Ramos (cell line): Measurements from ENCODE around the gene TECTA.
"Not testable (repeated sequence)": the region's sequence is repeated elsewhere in the genome, so short reads cannot be mapped to it uniquely, and the experiment has no call there.

Experiments
- in situ Hi-C: fragments of 300-500 bp; cut with MboI; formaldehyde crosslinking; loops from one replicate; pipeline ENCODE4 v1.14.3; 2022; ENCODE audit warnings: low sequenced_read_pairs; ENCODE audit not compliant: unreplicated experiment

The TECTA gene

DNA sequence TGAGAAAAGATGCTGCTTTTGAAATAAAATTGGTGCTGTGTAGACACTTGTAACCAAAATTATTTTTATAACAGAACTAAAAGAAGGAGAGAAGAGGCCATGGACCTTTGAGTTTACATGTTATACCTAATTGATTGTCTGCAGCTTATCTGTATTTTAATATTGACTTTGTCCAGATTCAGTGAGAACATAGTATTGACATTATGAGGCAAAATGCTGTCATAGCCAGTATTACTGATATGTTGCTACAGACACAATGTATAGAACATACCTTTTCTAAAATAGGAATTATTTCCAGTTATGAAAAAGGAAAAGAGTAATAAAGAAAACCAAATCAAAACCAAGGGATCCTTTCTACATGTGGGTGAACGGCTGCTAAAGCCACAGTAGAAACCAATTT, 11.5 kb upstream of the TECTA start:
- in situ Hi-C loops: no loop called here

DNA sequence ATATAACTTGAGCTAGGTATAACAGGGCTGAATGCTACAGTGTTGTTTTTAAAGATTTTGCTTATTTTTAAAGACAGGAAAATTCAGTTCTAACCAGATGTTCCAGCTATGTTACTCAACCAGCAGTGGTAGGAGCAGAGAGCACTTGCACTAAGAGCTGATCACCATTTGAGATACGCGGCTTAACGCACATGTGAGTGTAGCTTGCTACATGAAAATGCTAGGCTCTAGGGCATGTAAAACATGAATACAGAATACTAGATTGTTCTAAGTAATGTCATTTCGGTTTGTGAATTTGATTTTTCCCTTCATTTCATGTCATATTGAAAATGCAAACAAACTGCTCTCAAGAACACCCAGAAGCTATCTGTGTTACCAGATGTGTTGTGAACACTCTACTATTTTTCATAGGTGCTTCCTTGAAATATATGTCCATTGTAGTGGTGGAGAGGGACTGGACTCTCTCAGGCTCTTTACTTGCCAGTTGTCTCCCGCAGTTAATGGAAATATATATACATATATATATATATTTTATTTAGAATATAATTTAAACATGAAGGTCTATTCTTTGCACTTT, 10.8 kb upstream of the TECTA start:
- in situ Hi-C loops: no loop called here

DNA sequence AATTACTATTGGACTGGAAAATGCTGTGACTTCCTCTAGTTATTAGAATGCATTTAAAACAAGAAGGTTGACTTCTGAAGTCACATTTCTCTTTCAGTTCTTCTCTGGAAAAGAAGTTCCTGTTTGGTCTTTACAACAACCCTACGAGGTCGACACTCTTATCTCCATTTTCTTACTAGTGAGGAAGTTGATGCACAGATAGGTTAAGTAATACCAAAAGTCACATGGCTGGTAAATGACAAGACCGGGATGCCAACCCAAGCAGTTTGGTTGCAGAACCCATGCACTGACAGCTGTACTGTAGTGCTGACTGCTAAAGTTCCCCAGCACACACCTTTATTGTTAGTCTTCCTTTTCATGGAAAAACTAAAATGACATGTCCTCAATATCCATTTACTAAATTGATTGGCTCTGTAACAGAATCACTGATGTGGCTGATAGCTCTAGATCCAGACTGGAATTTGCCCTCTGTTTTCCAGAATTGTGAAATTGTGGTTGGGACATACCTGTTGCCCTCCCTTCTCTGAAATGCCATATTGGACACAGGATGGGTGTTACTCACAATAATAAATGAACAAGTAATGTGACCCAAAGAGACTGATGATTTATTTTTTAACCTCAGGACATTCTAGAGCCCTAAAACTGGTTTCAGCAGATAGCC, 9.4 kb upstream of the TECTA start:
- in situ Hi-C loops: no loop called here

DNA sequence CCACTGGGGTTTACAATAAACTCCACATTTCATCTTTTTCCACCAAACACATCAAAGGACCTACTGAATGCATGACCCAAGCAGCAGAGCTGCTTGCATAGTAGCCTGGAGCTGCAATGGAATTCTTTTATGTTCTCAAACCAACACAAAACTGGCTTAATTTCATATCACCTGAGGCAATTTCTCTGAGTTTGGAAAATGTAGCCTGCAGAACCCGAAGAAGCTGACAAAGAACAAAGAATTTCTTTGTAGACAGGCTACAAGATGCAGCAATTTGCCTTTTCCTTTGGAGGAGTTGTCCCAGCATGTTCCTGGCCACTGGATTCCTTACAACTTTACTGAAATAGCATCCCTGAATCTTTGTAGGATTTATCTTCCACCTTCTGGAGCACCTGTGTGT, 5.5 kb upstream of the TECTA start:
- in situ Hi-C loops: no loop called here

DNA sequence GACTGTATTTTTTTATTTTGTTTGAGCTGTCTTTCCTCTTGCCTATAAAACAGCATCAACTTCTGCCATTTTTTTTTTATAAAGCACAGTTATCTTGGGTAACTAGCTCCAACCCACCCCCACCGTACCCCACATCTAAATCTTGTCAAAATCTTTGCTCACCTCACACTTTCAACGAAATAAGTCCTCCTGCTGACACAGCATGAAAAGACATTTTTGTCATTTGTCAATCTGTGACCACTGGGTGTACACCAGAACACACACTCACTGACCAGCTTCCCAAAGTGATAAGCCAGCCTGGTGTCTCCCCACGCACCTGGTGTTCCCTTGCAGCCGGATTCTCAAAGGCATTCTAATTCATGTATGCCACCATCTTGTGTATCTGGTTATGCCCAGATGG, 1.7 kb upstream of the TECTA start:
- in situ Hi-C loops: no loop called here

DNA sequence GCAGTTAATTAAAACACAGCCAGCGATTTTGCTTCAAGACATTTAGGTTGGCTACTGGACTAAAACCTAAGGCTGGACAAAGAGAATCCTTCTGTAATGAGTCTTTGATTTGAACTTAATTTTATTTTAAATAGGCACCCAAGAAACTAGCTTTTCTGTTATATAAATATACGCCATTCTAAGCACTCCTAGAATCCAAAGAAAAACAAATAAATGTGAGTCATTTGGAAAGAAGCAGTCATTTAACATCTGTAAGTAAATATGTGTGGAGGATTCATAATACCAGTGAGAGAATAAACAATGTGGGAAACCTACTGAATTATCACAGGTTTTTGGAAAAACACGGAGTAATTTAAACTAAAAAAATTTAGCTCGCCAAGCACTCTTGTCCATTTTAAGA, 1.2 kb upstream of the TECTA start:
- in situ Hi-C loops: no loop called here

DNA sequence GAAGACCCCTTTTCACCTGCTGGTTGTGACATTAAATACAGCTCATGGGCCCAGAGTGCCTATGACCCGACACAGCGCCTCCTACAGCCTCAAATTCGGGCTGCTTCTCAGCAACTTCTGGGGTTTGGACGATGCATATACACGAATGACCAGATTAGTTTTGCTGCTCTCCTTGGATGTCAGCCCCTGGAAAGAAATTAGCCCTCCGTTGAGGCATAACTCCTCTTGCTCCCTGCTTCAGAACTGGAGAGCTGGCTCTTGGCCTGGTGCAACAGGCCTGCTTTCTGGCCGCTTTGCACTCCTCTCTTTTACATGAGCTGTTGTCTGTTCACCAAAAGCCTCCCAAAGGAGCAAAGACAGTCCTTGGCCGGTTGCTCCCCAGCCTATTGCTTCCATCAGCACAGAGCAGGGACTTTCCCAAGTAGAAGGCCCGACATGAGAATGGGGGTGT, 3.3 kb downstream of the TECTA start:
- in situ Hi-C loops: no loop called here

DNA sequence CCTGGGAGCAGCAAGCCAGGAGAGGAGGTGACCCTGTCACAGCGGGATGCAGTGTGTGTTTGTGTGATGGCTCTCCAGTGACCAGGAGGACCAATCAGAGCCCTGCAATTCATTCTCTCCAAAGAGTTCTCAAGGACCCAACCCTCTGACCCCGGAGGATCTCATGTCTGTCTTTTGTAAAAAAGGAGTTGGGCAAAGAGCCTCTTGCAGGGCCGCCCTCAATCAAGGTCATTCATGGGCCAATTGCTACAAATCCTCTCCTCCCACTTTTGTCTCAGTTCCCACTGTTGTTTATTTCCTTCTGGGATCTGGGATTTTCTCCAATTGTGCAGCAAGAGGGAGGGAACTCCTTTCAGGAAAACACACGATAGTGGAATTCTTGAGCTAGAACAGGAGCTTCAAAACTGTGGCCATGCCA, 4.0 kb downstream of the TECTA start:
- in situ Hi-C loops: no loop called here

DNA sequence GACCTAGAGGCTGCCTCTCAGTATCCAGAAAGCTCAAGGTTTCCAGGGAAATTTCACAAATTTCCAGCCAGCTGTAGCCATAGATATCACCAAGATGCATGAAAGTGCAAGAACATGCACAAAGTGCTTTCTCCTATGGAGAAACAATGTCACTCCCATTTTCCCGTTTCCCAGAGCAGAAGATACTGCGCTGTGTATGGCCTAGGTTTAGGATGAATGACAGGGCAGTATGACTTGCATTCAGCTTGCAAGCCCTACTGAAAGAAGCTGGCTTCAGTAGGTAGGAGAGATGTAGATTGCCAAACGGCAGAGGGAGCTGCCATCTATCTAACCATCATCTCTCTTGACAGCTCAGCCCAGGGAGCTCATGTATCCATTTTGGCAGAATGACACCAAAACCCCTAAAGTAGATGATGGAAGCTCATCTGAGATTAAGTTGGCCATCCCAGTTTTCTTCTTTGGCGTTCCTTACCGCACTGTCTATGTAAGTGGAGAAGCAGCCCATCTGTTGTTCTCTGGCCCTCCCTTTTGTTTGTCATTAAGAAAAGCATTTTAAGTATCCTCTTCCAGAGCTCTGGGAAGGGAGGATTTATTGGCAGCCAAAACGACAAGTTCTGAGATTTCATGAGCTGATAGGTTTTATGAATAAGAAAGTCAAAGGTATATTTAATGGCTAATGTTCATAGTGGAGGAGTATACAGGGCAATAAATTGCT, 4.6 kb downstream of the TECTA start:
- in situ Hi-C loops: no loop called here

DNA sequence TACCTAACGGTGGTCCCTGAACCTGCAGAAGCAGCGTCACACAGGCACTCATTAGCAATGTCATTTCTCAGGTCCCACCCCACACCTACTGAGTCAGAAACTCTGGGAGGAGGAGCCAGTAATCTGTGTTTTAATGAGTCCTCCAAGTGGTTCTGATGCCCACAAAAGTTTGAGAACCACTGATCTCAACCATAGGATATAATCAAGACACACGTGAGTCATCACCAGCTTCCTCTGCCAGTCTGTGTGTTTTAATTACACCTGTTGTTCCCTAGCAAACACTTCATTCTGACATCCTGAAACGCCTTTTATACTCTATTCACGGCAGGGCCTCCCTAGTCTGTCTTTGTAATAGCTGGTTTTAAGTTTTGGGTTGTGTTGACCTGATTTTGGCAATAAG, 5.8 kb downstream of the TECTA start:
- in situ Hi-C loops: no loop called here

DNA sequence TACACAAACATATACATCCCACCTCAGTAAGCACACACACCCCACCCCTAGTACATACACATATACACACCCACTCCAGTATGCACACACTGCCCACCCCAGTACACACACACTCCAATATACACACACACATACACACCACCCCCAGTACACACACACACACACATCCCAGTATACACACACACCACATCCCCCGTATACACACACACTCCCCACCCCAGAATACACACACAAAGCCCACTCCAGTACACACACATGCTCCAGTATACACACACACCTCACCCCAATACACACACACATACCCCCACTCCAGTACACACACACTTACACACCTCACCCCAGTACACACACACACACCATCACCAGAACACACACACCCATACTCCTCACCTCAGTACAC, 7.4 kb downstream of the TECTA start:
- in situ Hi-C loops: no loop called here

DNA sequence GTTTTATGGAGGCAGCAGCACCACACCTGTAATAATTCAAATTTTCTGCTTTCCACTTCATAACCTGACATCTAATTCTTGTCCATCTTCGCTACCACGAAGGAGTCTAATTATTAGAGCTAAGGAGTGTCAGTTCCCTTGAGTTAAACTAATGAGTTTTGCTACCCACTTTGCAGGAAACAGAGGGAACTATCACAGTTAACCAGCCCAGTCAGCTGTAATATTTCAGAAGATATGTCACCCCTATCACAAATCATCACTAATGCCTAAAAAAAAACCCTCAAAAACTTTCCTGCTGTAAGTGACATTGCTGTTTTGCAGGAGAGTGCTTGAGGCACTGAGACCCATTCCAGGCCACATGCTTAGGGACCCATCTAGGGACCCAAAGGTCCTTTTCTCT, 8.4 kb downstream of the TECTA start:
- in situ Hi-C loops: no loop called here

DNA sequence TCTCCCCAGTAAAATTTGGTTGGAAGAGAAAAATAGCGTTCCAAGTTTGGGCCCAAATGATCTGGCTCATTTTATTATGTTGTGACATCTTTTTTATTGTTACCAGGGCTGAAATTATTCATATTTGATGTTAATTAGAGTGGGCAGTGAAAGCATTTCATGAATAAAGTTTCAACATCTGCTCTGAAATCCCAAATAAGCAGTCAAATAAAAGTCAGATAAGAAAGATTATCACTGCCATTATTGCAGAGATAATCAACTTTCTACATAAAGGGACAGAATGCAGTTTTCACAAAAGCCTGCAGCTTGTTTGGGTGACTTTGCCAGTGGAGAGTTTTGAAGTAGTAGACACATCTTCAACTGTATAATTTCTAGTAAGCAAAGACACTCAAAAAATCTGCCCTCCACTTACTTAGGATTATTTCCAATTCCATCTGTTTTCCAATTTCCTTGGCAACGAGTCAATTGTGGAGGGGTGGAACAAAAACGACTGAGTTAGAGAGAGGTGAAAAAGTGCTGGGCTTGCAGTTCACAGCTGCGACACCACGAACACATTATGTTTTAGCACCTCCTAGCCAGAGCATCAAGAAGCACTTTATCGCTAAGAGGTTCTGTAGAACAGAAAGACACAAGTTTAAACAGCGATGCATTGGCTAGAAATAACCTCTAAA, 9.0 kb downstream of the TECTA start:
- in situ Hi-C loops: no loop called here

DNA sequence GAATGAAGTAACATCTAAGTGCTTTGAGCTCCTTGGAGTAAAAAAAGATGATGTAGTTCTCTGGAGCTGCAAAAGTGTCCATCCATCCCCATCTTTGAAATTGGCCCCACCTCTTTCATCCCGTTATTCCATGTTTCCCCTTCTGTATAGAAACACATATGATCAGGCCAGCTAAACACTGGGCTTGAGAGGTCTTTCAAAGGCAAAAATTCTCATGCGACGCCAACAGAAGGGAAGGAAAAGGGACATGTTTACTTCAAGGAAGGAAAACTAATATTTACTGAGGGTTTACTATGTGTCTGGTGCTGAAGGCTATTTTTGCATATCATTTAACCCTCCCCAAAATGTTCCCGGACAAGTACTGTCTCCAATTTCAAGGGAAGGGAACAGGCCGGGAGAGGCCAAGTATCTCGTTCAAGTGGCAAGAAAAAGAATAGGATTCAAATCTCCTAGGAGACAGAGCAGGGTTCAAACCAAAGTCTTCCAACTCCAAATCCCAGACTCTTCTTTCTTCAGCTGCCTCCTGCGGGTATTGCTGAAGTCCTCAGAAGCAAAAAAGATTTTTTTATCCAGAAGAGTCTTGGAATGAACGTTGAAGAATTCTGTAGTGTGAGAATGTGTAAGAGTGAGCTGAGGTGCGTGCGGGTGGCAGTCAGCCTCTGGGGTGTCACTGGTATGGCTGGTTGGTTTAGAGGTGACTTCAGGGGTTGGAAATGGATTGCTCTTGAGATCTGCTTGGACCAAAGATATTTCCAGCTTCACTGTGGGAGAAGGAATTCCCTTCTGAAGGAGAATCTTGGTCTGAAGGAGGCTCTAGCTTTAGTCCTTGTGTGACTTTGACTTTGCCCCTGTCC, 10.1 kb downstream of the TECTA start:
- in situ Hi-C loops: no loop called here

DNA sequence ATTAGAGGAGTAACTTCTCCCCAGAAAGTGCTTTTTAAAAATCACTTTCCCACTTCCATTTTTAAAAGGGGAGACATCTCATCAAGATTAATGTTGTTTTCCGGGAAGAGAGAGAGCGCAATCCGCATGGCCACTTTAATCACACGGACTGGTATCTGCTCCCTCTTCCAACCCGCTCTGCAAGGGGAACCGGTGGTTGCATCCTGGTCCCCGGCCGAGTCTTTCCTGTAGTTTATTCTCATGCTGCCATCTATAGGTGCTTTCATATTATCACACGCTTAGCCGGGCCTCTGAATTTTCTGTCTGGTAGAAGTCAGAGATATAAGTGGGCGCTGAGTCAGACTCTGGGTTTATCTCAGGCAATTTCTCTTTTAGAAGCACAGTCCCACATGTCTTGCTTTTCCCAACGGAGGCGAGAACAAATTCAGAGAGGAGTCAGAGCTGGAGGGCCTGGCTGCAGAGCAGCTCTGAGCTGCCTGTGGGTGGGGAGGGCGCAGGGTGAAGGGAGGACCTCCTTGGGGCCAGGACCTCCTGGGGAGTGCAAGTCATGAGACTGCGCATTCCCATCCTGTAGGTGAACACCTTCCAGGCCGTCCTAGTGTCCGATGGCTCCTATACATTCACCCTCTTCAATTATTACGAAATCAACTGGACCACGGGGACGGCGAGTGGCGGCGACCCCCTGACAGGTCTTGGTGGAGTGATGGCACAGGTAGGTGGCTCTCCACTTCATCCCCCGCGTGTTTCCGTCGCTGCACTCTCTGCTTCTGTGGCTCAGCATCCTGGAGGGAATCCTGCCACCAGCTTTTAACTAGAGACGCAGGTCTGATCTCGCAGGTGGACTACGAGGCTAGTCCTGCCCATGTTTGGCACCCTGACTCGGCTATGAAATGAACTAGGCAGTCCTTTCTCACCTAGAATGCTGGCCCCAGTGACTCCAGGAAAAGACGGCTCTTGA, 11.7 kb downstream of the TECTA start:
- in situ Hi-C loops: no loop called here

DNA sequence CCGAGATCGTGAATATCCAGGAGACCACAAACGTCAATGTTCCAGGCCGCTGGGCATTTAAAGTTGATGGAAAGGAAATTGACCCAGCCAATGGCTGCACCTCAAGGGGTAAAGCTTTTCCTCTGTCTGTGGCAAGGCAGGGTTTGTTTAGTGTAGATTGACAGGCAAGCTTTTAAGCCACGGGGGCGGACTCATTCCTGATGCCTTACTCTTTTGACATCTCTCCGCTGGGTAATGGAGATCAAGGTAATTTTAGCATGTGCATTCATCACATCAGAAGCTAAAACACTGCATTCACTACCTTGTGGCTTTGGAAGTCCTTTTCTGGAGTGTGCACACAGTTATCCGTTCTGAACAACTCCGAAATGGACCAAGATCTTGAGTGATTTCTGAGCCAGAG, 12.6 kb downstream of the TECTA start:
- in situ Hi-C loops: no loop called here

DNA sequence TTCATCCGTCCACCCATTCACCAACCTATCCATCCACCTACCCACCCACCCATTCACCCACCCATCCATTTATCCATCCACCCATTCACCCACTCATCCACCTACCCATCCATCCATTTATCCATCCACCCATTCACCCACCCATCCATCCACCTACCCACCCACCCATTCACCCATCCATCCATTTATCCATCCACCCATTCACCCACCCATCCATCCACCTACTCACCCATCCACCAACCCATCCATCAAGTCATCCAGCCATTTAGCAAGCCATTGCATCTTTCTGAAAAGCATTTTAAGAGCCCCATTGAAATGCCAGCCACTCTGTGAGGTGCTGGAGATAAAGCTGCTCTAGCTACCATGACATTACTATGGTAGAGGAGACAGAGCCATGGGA, 14.0 kb downstream of the TECTA start:
- in situ Hi-C loops: not testable (repeated sequence)

DNA sequence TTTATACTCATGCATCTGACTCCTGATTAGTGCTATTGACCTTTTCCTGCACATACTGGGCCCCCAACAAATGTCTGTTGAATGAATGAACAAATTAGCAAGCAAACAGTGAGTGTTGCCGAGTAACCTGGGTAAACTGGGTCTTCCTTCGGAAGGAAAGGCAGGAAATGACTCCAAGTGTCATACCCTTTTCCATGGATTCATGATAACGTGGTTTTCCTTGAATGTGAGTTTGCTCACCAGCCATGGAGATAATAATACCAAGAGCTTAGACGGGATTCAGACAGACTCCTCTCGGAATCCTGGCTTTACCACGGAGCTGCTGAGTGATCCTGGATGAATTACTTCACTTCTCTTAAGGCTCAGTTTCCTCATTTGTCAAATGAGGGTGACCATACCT, 16.7 kb downstream of the TECTA start:
- in situ Hi-C loops: no loop called here

DNA sequence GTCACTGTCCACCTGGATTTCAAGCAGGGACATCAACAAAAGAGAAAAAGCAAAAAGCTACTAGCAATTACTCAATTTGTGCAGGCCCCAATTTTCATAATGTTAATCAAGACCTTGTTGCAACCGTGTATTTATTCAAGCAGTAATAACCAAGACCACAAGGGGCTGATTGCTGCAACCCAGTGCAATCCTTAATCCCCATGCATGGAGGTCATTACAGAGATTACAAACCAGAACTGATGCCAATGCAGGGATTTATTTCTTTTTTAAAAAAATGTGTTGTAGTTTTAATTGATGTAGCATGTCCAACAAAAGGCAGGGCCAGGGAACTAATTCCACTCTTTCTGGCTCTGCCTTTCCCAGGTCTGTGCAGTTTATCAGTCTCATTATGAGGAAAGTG, 18.4 kb downstream of the TECTA start:
- in situ Hi-C loops: no loop called here
